PFSK-1 (cell line): ENCODE results near the gene IQCM.

ENCODE experiments used
- POLR2AphosphoS5 ChIP-seq: IDR thresholded peaks from 2 replicates; pipeline ENCODE4 v1.6.1; 2012; ENCODE audit warnings: low read depth, mild to moderate bottlenecking, control low read depth, low read length, moderate library complexity
- TF ChIP-seq, protein P1 (sequence below), 2 experiments: IDR thresholded peaks; 2 replicates each; pipeline versions ENCODE4 v1.6.1 to v1.8.0; 2011 to 2012; ENCODE audit warnings: low read depth in 2 of 2, low read length in 2 of 2, control low read depth in 1 of 2, inconsistent platforms in 1 of 2, mild to moderate bottlenecking in 1 of 2, moderate library complexity in 1 of 2; ENCODE audit not compliant: insufficient read depth in 1 of 2

GRCh38 chr4:149747646-149748045 is 68.0 kb downstream of the IQCM start:
- TF ChIP-seq, protein P1, sequence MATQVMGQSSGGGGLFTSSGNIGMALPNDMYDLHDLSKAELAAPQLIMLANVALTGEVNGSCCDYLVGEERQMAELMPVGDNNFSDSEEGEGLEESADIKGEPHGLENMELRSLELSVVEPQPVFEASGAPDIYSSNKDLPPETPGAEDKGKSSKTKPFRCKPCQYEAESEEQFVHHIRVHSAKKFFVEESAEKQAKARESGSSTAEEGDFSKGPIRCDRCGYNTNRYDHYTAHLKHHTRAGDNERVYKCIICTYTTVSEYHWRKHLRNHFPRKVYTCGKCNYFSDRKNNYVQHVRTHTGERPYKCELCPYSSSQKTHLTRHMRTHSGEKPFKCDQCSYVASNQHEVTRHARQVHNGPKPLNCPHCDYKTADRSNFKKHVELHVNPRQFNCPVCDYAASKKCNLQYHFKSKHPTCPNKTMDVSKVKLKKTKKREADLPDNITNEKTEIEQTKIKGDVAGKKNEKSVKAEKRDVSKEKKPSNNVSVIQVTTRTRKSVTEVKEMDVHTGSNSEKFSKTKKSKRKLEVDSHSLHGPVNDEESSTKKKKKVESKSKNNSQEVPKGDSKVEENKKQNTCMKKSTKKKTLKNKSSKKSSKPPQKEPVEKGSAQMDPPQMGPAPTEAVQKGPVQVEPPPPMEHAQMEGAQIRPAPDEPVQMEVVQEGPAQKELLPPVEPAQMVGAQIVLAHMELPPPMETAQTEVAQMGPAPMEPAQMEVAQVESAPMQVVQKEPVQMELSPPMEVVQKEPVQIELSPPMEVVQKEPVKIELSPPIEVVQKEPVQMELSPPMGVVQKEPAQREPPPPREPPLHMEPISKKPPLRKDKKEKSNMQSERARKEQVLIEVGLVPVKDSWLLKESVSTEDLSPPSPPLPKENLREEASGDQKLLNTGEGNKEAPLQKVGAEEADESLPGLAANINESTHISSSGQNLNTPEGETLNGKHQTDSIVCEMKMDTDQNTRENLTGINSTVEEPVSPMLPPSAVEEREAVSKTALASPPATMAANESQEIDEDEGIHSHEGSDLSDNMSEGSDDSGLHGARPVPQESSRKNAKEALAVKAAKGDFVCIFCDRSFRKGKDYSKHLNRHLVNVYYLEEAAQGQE (IDR thresholded peaks at IDR 0.05; ENCODE audit: insufficient read depth in 1 of 2, low read depth in 2 of 2, low read length in 2 of 2): no peak
- no peak for TF ChIP-seq POLR2AphosphoS5
